ENCODE data around the gene PUM1. TPM values are rescaled to one million over a fixed set of nuclear protein-coding genes. Genes with fewer than 3 reads are reported as not detected.
A peak's percentile ranks its signal among the peaks of the same experiment; 100 is the strongest.

The PUM1 gene
- total and polyA plus RNA-seq, 12 donors: 22.6 to 167 (median 91.5) TPM

GRCh38 chr1:30930631-30931173 lies 134.8 kb downstream of the PUM1 start:
- H3K27me3 ChIP-seq: no peaks in the 10 kb centered on the region
- no peaks in the 10 kb centered on the region for H3K9me3 ChIP-seq (replicated peaks in 1 of 3)
- H3K4me3 ChIP-seq: no peak overlapping the region
- intact Hi-C loops (cut with DNase I): loop anchor here in 1 of 2 donors (10.0 kb wide), 1 partner anchor 204 kb away; no protein-coding TSS in a partner anchor
- WGBS, 4 donors: 72 to 85% (median 80%) methylated on average over 5 to 6 of the region's 6 CpGs
- no peak for DNase-seq
- TF ChIP-seq POLR2A (IDR thresholded peaks at IDR 0.05) (no peak), CTCF (IDR thresholded peaks at IDR 0.05) (no peak)
- H3K36me3 ChIP-seq (replicated peaks in 1 of 2): peaks cover 0 to 36% of the 10 kb centered on the region in 2 donors
- no peak overlapping the region for H3K27ac ChIP-seq
- H3K4me1 ChIP-seq (replicated peaks in 1 of 2): no peaks in the 10 kb centered on the region

DNA sequence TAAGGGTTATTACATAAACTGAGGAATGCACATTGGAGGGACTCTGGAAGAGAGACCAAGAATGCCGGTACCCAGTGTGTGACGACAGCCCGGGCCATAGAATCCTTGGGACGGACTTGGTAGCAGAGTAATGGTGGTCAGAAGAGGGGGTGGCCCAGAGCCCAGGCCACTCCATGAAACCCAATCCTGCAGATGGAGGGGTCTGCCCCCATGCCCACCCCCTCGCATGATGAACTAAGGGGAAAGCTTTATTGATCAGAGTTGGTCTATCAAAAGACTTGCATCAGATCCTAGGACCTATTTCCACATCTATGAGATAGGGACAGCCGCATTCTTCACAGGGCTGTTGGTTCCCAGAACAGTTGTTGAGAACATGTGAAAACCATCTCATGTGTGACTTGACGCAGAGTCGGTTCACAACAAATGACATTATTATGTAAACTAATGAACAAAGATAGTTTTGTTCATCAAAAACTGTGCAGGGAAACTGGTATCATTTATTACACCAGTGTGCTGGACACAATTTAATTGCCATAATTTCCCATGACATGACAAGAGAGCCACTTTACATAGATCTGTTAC lies 135.5 kb downstream of the PUM1 start:
- Histone ChIP-seq H3K4me1 (replicated peaks in 1 of 2) (no peaks in the 10 kb centered on the region), H3K27me3 (no peaks in the 10 kb centered on the region), H3K36me3 (replicated peaks in 1 of 2) (peaks cover 0 to 32% of the 10 kb centered on the region in 2 donors), H3K4me3 (no peak overlapping the region), H3K27ac (no peak overlapping the region), H3K9me3 (replicated peaks in 1 of 3) (no peaks in the 10 kb centered on the region)
- intact Hi-C loops (cut with DNase I): loop anchor here in 1 of 2 donors (10.0 kb wide), 1 partner anchor 205 kb away; no protein-coding TSS in a partner anchor
- DNase-seq: no peak
- 74 to 85% (median 77%) methylated on average over 8 of the region's 8 CpGs for WGBS, 4 donors
- TF ChIP-seq CTCF (IDR thresholded peaks at IDR 0.05) (no peak), POLR2A (IDR thresholded peaks at IDR 0.05) (no peak)

GRCh38 chr1:30929135-30929889 lies 136.2 kb downstream of the PUM1 start:
- intact Hi-C loops (cut with DNase I): no loop called here
- Histone ChIP-seq H3K9me3 (replicated peaks in 1 of 3) (no peaks in the 10 kb centered on the region), H3K27ac (no peak overlapping the region), H3K36me3 (replicated peaks in 1 of 2) (peaks cover 0 to 25% of the 10 kb centered on the region in 2 donors), H3K4me3 (no peak overlapping the region), H3K4me1 (replicated peaks in 1 of 2) (no peaks in the 10 kb centered on the region), H3K27me3 (no peaks in the 10 kb centered on the region)
- peak; percentile 60 to 82 (median 69) for DNase-seq
- TF ChIP-seq POLR2A (IDR thresholded peaks at IDR 0.05) (no peak), CTCF (IDR thresholded peaks at IDR 0.05) (peak; percentile 60 to 76 (median 68))
- 45 to 53% (median 49%) methylated on average over 6 of the region's 6 CpGs for WGBS, 4 donors

- Histone ChIP-seq H3K27ac (no peak overlapping the region), H3K4me1 (replicated peaks in 1 of 2) (no peaks in the 10 kb centered on the region), H3K36me3 (replicated peaks in 1 of 2) (peaks cover 0 to 19% of the 10 kb centered on the region in 2 donors), H3K4me3 (no peak overlapping the region), H3K27me3 (no peaks in the 10 kb centered on the region), H3K9me3 (replicated peaks in 1 of 3) (no peaks in the 10 kb centered on the region)
- no peak for TF ChIP-seq POLR2A (IDR thresholded peaks at IDR 0.05)
- no peak for TF ChIP-seq CTCF (IDR thresholded peaks at IDR 0.05)
- intact Hi-C loops (cut with DNase I): no loop called here
- 75 to 84% (median 77%) methylated on average over 2 of the region's 2 CpGs for WGBS, 4 donors
- DNase-seq: no peak
Observed at GRCh38 chr1:30928789-30929134, 136.8 kb downstream of the PUM1 start.

All from adrenal gland (tissue), 12 donors.